GM21723 (cell line): ENCODE results near the gene SPATS2.

Source experiments
- ATAC-seq: cut with Tn5 transposase; IDR thresholded peaks from one replicate; pipeline ENCODE4 v1.9.1; 2021; ENCODE audit warnings: mild to moderate bottlenecking, moderate library complexity; ENCODE audit not compliant: unreplicated experiment

Gene SPATS2

GRCh38 chr12:49552014-49552413 is 184.8 kb downstream of the SPATS2 start:
- ATAC-seq: no peak

GRCh38 chr12:49552425-49552824 is 185.2 kb downstream of the SPATS2 start:
- ATAC-seq: no peak

GRCh38 chr12:49552899-49553298 is 185.6 kb downstream of the SPATS2 start:
- no peak for ATAC-seq

- ATAC-seq: peak; percentile 49
Measured at GRCh38 chr12:49553512-49554088, 186.3 kb downstream of the SPATS2 start.

- no peak for ATAC-seq
Measured at GRCh38 chr12:49554266-49554665, 187.0 kb downstream of the SPATS2 start.

GRCh38 chr12:49555631-49556390 is 188.5 kb downstream of the SPATS2 start:
- no peak for ATAC-seq

- no peak for ATAC-seq
Measured at GRCh38 chr12:49556391-49557186, 189.3 kb downstream of the SPATS2 start.

- no peak for ATAC-seq
Measured at GRCh38 chr12:49557187-49557916, 190.1 kb downstream of the SPATS2 start.

GRCh38 chr12:49557917-49558215 is 190.6 kb downstream of the SPATS2 start:
- ATAC-seq: no peak

GRCh38 chr12:49558526-49558925 is 191.3 kb downstream of the SPATS2 start:
- ATAC-seq: no peak

GRCh38 chr12:49559011-49559675 is 191.9 kb downstream of the SPATS2 start:
- no peak for ATAC-seq

GRCh38 chr12:49560695-49561094 is 193.4 kb downstream of the SPATS2 start:
- ATAC-seq: no peak

- no peak for ATAC-seq
Measured at GRCh38 chr12:49562233-49562632, 195.0 kb downstream of the SPATS2 start.

GRCh38 chr12:49562831-49563230 is 195.6 kb downstream of the SPATS2 start:
- no peak for ATAC-seq

- ATAC-seq: no peak
Measured at GRCh38 chr12:49563951-49564685, 196.9 kb downstream of the SPATS2 start.

- no peak for ATAC-seq
Measured at GRCh38 chr12:49564686-49565405, 197.6 kb downstream of the SPATS2 start.

GRCh38 chr12:49565406-49566265 is 198.4 kb downstream of the SPATS2 start:
- no peak for ATAC-seq

- no peak for ATAC-seq
Measured at GRCh38 chr12:49566361-49566760, 199.1 kb downstream of the SPATS2 start.

GRCh38 chr12:49567302-49567610 is 200.0 kb downstream of the SPATS2 start:
- peak; percentile 10 for ATAC-seq
